Omental fat pad (tissue), 4 donors: Measurements from ENCODE around the gene GNB5. TPM values are rescaled to one million over a fixed set of nuclear protein-coding genes. Genes with fewer than 3 reads are reported as not detected.

Source experiments
- ATAC-seq: fragments of 150-250 bp; one replicate; pipeline ENCODE4 v1.9.1; 2016; ENCODE audit warnings: mild to moderate bottlenecking, moderate library complexity; ENCODE audit not compliant: low FRiP score
- DNase-seq: peaks from one replicate; pipeline ENCODE4 v3.0.0-alpha.2; 2019; ENCODE audit warnings: low spot score
- total RNA-seq, 4 donors: library from RNA; depleted of rRNA; stranded (reverse); fragments of >200 nt; gene quantifications; one replicate each; pipeline ENCODE4 v1.1.0, GENCODE V29; 2016
- TF ChIP-seq, protein P1 (sequence below), 3 donors: fragments of 450-650 bp; IDR thresholded peaks; one replicate each; pipeline ENCODE4 v1.5.1; 2016 to 2017; ENCODE audit warnings: antibody characterized with exemption in 3 of 3, mild to moderate bottlenecking in 3 of 3, moderate library complexity in 2 of 3

GNB5 gene
- total RNA-seq, 4 donors from 2014 or later = 17.2 to 27.1 (median 19.3) TPM

GRCh38 chr15:52136442-52136980, 54.7 kb downstream of the GNB5 start:
- TF ChIP-seq, protein P1, sequence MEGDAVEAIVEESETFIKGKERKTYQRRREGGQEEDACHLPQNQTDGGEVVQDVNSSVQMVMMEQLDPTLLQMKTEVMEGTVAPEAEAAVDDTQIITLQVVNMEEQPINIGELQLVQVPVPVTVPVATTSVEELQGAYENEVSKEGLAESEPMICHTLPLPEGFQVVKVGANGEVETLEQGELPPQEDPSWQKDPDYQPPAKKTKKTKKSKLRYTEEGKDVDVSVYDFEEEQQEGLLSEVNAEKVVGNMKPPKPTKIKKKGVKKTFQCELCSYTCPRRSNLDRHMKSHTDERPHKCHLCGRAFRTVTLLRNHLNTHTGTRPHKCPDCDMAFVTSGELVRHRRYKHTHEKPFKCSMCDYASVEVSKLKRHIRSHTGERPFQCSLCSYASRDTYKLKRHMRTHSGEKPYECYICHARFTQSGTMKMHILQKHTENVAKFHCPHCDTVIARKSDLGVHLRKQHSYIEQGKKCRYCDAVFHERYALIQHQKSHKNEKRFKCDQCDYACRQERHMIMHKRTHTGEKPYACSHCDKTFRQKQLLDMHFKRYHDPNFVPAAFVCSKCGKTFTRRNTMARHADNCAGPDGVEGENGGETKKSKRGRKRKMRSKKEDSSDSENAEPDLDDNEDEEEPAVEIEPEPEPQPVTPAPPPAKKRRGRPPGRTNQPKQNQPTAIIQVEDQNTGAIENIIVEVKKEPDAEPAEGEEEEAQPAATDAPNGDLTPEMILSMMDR (IDR thresholded peaks at IDR 0.05) = no peak
- DNase-seq = no peak
- ATAC-seq = no peak

DNA sequence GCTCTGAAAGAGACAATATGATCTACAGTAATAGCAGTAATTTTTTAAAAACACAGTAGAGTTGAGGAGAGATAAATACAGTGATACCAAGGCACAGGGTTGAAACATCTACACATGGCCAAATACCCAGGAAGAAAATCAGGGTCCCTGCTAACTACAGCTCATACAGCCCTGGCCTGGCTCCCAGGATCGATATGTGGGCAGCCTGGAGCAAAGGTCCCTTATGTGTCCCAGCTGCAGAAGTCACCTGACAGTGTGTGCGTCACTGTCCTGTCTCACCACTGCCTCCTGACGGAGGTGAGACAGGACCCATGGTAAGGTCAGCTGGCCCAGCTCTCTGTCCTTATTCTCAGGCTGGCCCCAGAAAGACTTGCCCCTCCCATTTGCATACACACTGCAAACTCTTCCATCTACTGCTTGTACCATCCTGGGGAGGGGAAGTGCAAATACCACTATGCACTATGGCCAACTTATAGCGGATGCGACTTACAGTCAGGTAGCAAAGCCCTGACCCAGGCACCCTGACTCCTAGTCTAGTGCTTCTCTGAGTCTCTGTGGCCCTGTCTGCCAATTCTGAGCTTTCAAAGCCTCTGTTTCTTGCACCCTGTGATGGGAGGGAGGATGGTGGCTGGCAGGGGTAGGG, 56.6 kb downstream of the GNB5 start:
- TF ChIP-seq, protein P1 (IDR thresholded peaks at IDR 0.05) = no peak
- ATAC-seq (no peak), DNase-seq (no peak)

DNA sequence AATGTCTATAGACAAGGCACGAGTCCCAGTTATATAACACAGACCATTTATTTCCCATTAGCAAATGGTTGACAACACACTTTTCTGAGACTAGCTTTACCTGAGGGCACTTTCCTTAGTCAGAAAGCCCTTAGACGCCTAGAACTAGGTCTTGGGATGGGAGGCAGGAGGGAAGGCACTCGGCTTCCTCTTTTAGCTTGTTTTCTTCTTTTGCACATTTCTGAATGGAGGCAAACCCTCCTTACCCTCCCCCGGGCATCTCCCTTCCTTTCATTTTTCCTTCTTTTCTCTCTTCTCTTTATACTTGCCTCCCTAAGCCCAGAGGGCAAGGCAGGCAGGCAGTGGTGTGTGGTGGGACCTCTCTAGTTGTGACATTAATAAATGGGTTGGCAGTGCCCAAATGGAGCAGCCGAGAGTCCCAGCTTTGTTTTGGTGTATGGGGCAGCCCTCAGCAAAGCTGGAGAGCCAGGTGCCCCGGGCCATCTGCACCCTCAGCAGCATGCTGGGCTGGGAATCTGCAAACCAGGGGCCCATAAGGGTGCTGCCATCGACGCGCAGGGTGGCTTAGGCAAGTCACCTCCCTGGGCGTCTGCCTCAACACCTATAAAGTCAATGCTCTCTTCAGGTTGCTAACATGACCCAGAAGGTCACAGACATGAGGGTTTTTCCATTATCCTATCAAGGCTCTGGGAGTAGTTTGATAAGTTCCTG, 57.5 kb downstream of the GNB5 start:
- ATAC-seq (no peak), DNase-seq (no peak)
- TF ChIP-seq, protein P1 (IDR thresholded peaks at IDR 0.05) = no peak

GRCh38 chr15:52132066-52132465, 59.1 kb downstream of the GNB5 start:
- ATAC-seq (no peak), DNase-seq (no peak)
- TF ChIP-seq, protein P1 (IDR thresholded peaks at IDR 0.05) = no peak

- DNase-seq (no peak), ATAC-seq (no peak)
- TF ChIP-seq, protein P1 (IDR thresholded peaks at IDR 0.05) = no peak
Observed at GRCh38 chr15:52128568-52128967, 62.6 kb downstream of the GNB5 start.

DNA sequence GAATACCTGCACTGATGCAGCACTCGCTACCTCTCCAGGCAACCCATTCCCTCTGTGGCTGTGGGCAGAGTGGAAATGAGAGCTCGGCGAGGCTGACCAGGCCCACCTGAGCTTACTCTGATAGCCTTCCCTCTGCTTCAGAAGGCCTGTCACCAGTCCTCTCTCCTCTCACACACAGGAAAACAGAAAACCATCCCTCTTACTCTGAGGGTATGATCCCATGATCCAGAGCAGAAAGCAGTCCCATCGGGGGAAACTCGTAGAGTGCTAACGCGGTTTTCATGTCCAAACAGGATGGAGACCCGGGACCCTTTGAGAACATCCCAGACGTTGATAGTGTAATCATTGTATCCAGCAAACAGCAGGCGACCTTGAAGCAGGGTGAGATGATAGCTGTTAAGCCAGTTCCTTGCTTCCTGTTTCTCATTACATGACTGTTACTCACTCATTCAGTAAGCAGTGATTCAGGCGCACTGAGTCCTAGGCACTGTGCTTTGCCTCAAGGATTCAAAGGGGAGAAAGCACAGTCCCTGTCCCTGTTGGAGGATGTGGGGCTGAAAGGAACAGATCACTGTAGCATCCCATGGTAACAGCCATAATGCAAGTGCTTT, 66.8 kb downstream of the GNB5 start:
- ATAC-seq (no peak), DNase-seq (no peak)
- TF ChIP-seq, protein P1 (IDR thresholded peaks at IDR 0.05) = no peak
